Ishikawa (cell line): Measurements from ENCODE around the gene OR12D2.

Experiments used
- CEBPB ChIP-seq: IDR thresholded peaks from 2 replicates; pipeline ENCODE4 v1.6.1; 2012
- CREB1 ChIP-seq: IDR thresholded peaks from 2 replicates; pipeline ENCODE4 v1.6.1; 2012; ENCODE audit warnings: low read depth
- EGR1 ChIP-seq: IDR thresholded peaks from 2 replicates; pipeline ENCODE4 v1.6.1; 2012
- EP300 ChIP-seq: IDR thresholded peaks from 2 replicates; pipeline ENCODE4 v1.6.1; 2012; ENCODE audit warnings: borderline replicate concordance
- FOXM1 ChIP-seq: IDR thresholded peaks from 2 replicates; pipeline ENCODE4 v1.6.1; 2012; ENCODE audit warnings: low read depth, borderline replicate concordance
- MAX ChIP-seq: IDR thresholded peaks from 2 replicates; pipeline ENCODE4 v1.6.1; 2012
- NFIC ChIP-seq: IDR thresholded peaks from 2 replicates; pipeline ENCODE4 v1.6.1; 2012
- RAD21 ChIP-seq: IDR thresholded peaks from 2 replicates; pipeline ENCODE4 v1.6.1; 2012; ENCODE audit warnings: low read depth
- REST ChIP-seq: IDR thresholded peaks from 2 replicates; pipeline ENCODE4 v1.6.1; 2012; ENCODE audit warnings: low read depth, mild to moderate bottlenecking
- TAF1 ChIP-seq: IDR thresholded peaks from 2 replicates; pipeline ENCODE4 v1.6.1; 2012; ENCODE audit warnings: low read depth, mild to moderate bottlenecking
- TCF12 ChIP-seq: IDR thresholded peaks from 2 replicates; pipeline ENCODE4 v1.6.1; 2012; ENCODE audit warnings: low read depth
- TEAD4 ChIP-seq: IDR thresholded peaks from 2 replicates; pipeline ENCODE4 v1.6.1; 2012
- USF1 ChIP-seq: IDR thresholded peaks from 2 replicates; pipeline ENCODE4 v1.6.1; 2012
- YY1 ChIP-seq: IDR thresholded peaks from 2 replicates; pipeline ENCODE4 v1.6.1; 2012; ENCODE audit warnings: low read depth
- ZBTB7A ChIP-seq: IDR thresholded peaks from 2 replicates; pipeline ENCODE4 v1.6.1; 2012; ENCODE audit warnings: low read depth

OR12D2 gene

GRCh38 chr6:29424575-29424974, 29.1 kb downstream of the OR12D2 start:
- no peak for TF ChIP-seq NFIC
- TF ChIP-seq EP300: no peak
- TF ChIP-seq CREB1: no peak
- no peak for TF ChIP-seq MAX
- no peak for TF ChIP-seq USF1
- no peak for TF ChIP-seq FOXM1

GRCh38 chr6:29425075-29425474, 29.6 kb downstream of the OR12D2 start:
- TF ChIP-seq TAF1 (no peak), EGR1 (no peak), USF1 (no peak), REST (no peak), RAD21 (no peak), TCF12 (no peak), TEAD4 (no peak), ZBTB7A (no peak), FOXM1 (no peak), YY1 (no peak), CREB1 (no peak), CEBPB (no peak), NFIC (no peak), EP300 (no peak), MAX (no peak)

- TF ChIP-seq TAF1 (no peak), CREB1 (no peak), NFIC (no peak), CEBPB (no peak), MAX (no peak), EGR1 (no peak), USF1 (no peak), ZBTB7A (no peak), REST (no peak), TEAD4 (no peak), TCF12 (no peak), FOXM1 (no peak), RAD21 (no peak), EP300 (no peak), YY1 (no peak)
Observed at GRCh38 chr6:29426654-29427053, 31.2 kb downstream of the OR12D2 start.

- TF ChIP-seq USF1 (no peak), EGR1 (no peak), MAX (no peak), TEAD4 (no peak), CREB1 (no peak), YY1 (no peak), CEBPB (no peak), TAF1 (no peak), RAD21 (no peak), NFIC (no peak), TCF12 (no peak), EP300 (no peak), ZBTB7A (no peak), REST (no peak), FOXM1 (no peak)
Observed at GRCh38 chr6:29439006-29439405, 43.6 kb downstream of the OR12D2 start, which contains the start of gene OR10C1. Gene OR10C1, plus strand, starts transcription at chr6:29439306. Its CDS starts 710 bp downstream, at chr6:29440016.
